GM10248 (cell line): ENCODE measurements around the gene SLC6A6.

ENCODE experiments used
- CTCF ChIA-PET: fragments of 300-600 bp; sonication (Branson Sonifier 250); formaldehyde crosslinking; extraction: SDS; loops from one replicate; lab custom pipeline; 2021; ENCODE audit warnings: antibody characterized with exemption; lab: Yijun Ruan, JAX
- POLR2A ChIA-PET: fragments of 350-650 bp; sonication (Branson Sonifier 250); formaldehyde crosslinking; extraction: SDS; loops from one replicate; lab custom pipeline; 2020; ENCODE audit warnings: antibody characterized with exemption; lab: Yijun Ruan, JAX
- DNase-seq: peaks from one replicate; pipeline ENCODE4 v3.0.0; 2012; ENCODE audit errors: extremely low spot score
- TF ChIP-seq, protein P1 (sequence below): IDR thresholded peaks from 2 replicates; pipeline ENCODE4 v1.5.1; 2012; ENCODE audit warnings: mild to moderate bottlenecking, low read depth; ENCODE audit errors: extremely low read depth, missing control alignments, control extremely low read depth

Gene SLC6A6

DNA sequence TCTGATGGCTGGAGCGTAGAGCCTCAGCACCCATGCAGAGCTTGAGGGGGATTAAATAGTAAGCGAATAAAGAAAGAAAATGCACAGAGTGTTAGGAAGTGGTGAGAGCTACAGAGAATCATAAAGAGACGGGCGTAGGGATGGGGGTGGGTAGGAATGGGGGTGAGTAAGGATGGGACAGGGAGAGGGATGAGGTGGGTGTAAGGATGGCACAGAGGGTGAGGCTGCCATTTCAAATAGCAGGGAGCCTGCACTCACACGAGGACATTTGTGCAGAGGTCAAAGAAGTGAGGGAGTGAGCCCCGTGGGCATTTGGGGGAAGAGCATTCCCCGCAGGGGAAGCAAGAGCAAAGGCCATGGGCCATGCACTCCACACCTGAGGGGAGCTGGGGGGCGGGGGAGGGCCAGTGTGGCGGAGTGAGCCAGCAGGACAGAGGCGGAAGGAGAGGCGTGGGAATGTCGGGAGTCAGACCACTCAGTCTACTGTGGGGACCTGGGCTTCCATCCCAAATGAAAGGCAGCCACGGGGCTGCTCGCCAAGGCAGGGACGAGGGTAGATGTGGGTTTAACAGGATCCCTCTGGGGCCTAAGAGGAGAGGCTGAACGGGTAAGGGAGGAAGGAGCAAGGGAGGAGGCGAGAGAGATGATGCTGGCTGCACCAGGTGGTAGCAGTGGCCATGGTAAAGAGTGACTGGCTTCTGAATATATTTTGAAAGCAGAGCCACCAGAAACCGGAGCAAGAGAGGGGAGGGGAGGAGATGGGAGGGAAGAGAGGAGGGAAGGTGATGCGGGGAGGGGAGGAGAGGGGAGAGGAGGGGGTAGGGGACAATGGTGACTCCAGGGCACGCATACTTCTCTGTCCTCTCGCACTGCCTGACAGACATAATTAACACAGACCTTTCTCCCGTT lies 35.2 kb upstream of the SLC6A6 start:
- TF ChIP-seq, protein P1, sequence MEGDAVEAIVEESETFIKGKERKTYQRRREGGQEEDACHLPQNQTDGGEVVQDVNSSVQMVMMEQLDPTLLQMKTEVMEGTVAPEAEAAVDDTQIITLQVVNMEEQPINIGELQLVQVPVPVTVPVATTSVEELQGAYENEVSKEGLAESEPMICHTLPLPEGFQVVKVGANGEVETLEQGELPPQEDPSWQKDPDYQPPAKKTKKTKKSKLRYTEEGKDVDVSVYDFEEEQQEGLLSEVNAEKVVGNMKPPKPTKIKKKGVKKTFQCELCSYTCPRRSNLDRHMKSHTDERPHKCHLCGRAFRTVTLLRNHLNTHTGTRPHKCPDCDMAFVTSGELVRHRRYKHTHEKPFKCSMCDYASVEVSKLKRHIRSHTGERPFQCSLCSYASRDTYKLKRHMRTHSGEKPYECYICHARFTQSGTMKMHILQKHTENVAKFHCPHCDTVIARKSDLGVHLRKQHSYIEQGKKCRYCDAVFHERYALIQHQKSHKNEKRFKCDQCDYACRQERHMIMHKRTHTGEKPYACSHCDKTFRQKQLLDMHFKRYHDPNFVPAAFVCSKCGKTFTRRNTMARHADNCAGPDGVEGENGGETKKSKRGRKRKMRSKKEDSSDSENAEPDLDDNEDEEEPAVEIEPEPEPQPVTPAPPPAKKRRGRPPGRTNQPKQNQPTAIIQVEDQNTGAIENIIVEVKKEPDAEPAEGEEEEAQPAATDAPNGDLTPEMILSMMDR = no peak
- POLR2A ChIA-PET = no interaction called here
- CTCF ChIA-PET = interaction anchor here (1.3 to 2.4 kb wide), 4 partner anchors 10 to 94 kb away, joined by 3 to 6 read pairs (median 4); no protein-coding TSS in a partner anchor

DNA sequence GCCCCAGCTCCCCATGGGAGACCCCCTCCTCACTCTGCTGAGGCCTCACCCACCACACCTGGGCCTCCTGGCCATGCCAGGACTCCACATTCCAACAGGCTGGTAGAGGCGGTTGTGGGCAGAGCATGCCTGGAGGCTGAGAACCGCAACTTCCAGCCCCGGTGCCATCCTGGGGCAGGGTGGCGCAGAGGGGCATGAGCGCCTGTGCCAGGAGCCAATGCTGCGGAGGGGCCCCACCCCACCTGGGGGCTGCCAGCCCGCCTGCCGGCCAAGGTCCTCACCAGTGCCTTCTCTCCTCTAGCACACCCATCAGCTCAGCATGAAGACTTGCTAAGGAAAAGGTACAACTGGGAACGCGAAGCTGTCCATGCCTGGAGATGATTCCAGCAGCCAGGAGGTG lies 34.3 kb upstream of the SLC6A6 start:
- POLR2A ChIA-PET = no interaction called here
- TF ChIP-seq, protein P1 = no peak
- CTCF ChIA-PET = interaction anchor here (1.4 to 2.4 kb wide), 4 partner anchors 9 to 93 kb away, joined by 3 to 6 read pairs (median 4); no protein-coding TSS in a partner anchor
- DNase-seq = no peak

More for the DNA sequence above, 35.2 kb upstream of the SLC6A6 start:
- DNase-seq = no peak

DNA sequence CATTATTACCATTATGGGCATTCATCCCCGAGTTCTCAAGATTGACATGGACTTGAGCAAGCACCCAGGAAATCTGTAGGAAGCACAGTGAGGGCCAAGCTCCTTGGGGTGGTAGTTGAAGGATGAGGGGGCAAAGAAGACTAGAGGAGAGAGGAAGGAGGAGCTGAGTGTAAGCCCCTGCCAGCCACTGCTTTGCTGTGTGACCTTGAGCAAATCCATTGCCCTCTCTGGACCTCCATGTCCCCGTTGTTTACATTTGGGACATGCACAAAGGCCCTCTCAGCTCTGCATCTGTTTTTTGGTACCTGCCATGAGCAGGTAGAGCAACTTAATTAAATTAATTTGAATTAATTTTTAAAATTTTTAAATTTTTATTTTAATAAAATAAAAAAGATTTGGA lies 33.5 kb upstream of the SLC6A6 start:
- ChIA-PET POLR2A (no interaction called here), CTCF (interaction anchor here (1.4 to 2.4 kb wide), 4 partner anchors 8 to 92 kb away, joined by 3 to 6 read pairs (median 4); no protein-coding TSS in a partner anchor)
- TF ChIP-seq, protein P1 = no peak
- no peak for DNase-seq

DNA sequence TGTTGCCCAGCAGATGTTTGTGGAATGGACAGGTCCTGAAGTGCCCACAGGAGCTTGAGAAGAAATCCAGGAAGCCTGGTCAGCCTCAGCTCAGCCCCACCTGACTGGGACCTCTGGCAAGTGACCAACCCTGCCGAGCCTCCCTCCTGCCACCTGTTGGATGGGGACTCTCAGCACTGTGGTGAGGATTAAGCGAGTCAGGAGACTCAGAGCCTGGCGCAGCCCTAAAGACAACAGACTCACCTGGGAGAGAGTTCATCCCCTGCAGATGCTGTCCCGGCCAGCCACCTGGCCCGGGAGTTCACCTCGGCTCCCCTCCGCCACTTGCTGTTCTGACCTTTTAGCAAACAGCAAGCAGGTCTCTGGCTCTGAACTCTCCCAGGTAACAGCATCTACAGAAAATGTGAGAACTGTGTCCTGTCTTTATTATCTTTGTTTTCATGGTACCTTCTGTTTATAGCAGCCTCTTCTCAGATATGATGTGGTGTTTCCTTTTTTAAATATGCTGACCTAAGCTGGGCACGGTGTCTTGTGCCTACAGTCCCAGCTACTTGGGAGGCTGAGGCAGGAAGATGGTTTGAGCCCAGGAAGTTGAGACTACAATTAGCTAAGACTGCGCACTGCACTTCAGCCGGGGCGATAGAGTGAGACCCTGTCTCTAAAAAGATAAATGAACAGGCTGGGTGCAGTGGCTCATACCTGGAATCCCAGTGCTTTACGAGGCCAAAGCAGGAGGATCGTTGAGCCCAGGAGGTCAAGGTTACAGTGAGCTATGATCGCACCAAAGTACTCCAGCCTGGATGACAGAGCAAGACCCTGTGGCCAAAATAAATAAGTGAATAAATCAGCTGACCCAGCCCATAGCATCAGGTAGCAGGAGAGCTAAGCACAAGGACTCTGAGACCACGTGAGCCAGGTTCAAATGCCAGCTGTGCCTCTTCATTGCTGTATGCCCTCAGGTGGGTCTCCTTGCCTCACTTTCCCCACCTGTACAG lies 32.4 kb upstream of the SLC6A6 start:
- no peak for DNase-seq
- ChIA-PET CTCF (interaction anchor here (1.0 to 1.8 kb wide), 5 partner anchors 13 to 473 kb away, joined by 3 to 5 read pairs (median 3); no protein-coding TSS in a partner anchor), POLR2A (no interaction called here)
- TF ChIP-seq, protein P1 = no peak

DNA sequence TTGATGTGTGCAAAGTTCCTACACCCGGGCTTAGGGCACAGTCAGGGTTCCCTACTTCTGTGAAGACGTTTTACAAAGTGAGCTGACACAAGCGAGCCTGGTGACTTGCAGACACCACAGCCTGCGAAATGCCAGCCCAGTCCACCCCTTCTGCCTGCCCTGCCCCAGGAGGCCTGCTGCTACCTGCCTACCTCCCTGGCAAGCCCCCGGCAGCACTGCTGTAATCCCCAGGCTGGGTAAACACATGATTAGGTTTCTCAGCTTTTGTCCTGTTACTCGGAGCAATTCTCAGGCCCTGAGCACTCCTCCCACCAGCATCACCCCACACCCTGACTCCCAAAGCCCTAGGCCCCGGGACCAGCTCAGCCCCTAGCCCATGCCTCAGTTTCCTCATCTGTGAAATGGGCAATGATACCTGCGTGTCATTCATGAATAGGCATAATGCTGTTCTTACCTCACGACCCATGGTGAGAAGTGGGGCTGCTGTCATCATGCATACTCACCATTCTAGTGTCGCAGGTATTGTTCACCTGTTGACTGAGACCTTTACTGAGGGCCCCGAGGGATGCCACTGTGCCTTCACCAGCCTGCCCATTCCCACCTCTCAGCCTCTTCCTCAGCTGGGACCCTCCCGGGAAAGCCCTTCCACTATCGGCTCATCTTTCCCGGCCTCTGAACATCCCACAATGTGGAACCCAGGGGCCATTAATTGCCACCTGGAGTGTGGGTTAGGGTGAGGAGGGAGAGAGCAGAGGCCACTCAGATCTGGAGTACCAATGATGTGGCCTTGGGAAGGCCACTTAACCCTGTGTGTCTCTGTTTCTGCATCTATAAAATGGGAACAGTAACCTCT lies 31.5 kb upstream of the SLC6A6 start:
- CTCF ChIA-PET = interaction anchor here (1.0 to 1.8 kb wide), 4 partner anchors 14 to 474 kb away, joined by 3 to 5 read pairs (median 4); no protein-coding TSS in a partner anchor
- POLR2A ChIA-PET = no interaction called here
- no peak for DNase-seq
- TF ChIP-seq, protein P1 = no peak
